Epidermal melanocyte (primary cell): ENCODE results near the gene ANKRD45.
"Not testable (repeated sequence)": the region's sequence is repeated elsewhere in the genome, so short reads cannot be mapped to it uniquely, and the experiment has no call there.

Experiments used
- DNase-seq: peaks from one replicate; pipeline ENCODE4 v3.0.0; 2011; ENCODE audit warnings: low spot score; ENCODE audit not compliant: insufficient read length

Gene ANKRD45

DNA sequence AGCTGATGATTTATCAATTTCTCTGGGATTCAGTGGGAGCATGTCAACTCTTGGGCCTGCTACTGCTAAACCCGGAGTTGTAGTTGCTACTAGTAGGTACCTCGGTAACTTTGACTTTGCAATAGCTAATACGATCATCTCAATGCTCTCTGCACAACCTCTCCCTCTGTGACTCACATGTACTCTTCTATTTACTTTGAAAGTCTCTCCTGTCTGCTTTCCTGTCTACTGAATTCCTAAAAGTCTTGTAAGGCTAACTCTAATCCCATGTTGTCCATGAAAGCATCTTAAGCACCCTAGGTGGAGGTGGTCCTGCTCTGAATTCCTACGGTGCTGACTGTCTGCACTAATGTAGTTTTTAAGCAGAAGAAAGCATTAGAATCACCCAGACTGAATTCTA is 96.1 kb downstream of the ANKRD45 start:
- DNase-seq: no peak

DNA sequence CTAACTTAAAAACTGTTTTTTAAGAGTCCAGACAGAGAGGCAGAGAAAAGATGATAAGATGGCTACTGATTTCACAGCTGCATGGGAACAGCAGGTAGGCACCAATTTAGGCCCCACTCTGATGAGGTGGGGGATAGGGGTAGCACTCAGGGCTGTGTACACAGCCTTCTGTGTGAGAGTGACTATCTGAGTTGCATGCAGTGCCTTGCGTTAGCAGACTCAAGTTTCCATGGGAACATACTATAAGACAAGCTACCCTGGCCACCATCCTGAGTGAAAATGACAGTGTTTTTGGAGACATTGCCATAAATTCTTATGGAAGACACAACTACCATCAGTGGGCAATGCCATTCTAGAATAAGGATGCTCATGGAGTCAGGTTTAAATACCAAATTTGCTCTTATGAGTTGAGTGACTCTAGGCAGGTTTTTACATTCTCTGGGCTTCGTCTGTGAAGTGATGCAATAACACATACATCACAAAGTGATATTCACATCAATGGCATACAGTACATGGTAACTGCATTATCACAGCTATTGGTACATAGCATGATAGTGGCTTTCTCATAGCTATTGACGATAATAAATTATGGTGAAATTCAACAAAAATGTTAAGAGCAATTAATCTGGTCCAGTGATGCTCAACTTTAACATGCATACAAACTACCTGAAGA is 97.3 kb downstream of the ANKRD45 start:
- DNase-seq: no peak

DNA sequence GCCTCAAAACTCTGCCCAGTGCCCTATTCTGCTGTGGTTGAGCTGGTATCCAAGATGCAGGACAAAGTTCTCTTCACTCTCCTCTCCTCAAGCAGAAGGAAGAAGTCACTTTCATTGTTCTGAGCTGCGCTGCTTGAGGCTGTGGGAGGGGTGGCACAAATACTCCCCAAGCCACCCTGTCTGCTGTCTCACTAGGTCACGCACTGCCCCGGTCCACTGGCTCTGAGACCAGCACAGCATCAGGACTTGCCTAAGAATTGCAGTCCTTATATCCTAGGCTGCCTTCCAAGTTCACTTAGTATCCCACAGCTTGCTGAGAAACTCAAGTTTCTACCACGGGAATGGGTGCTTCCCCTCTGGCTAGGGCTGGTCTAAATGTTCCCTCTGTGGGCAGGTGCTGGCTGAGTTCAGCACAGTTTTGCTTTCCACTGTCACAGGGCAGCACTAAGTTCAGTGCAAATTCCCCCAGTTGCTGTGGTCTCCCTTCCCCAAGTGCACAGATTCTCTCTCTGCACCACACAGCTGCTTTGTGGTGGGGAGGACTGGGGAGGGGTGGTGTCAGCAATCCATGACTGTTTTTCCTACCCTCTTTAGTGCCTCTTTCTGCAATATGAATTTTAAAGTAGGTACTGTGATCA is 99.2 kb downstream of the ANKRD45 start:
- no peak for DNase-seq

DNA sequence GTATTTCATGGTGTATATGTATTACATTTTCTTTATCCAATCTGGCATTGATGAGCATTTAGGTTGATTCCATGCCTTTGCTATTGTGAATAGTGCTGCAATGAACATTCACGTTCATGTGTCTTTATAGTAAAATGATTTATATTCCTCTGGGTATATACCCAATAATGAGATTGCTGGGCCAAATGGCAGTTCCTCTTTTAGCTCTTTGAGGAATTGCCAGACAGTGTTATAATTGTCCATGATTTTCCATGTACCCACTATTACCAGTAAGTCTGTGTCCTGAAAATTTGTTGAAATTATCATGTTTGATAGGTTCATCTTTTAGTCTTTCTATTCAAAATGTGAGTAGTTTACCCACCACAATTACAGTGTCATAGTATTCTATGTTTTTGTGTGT is 101.2 kb downstream of the ANKRD45 start:
- no peak for DNase-seq

DNA sequence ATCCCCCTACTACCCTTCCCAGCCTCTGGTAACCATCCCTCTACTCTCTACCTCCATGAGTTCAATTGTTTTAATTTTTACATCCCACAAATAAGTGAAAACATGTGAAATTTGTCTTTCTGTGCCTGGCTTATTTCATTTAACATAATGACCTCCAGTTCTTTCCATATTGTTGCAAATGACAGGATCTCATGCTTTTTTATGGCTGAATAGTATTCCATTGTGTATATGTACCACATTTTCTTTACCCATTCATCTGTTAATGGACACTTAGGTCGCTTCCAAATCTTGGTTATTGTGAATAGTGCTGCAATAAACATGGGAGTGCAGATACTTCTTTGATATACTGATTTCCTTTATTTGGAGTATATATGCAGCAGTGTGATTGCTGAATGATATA is 105.8 kb downstream of the ANKRD45 start:
- not testable (repeated sequence) for DNase-seq

DNA sequence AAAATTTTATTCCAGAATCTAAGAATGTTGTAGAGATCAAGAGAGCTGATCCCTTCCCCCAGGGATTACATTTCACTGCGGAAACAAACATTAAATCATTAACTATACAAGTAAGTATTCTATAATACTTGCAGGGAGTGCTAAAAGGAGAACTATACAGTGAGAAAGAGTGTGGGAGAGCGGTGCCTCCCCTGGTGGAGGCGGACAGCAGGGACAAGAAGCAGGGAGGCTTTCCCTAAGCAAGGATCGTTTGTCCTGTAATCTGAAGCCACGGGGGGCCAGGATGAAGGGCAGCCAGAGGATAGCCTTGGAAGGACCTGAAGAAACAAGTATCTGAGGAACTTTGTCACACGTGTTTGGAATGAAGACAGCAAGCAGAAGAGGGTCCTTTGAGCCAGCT is 106.8 kb downstream of the ANKRD45 start:
- DNase-seq: no peak

DNA sequence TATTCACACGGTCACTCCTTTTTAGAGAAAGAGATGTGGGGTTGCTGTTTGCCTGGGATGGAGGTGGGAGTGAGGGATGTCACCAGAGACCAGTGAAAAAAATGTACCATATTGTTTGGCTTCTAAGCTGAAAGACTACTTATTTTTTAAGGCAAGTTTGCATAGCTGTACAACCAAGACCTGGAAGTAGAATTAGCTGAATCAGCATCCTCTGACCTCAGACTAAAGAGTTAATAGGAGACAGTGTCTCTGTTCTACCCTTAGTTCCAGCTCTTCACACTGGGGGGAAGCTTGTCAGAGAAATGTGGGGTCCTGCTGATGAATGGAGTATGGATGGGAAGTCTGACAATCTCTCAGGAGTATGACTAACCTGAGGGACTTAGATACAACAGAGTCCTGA is 108.4 kb downstream of the ANKRD45 start:
- DNase-seq: no peak

DNA sequence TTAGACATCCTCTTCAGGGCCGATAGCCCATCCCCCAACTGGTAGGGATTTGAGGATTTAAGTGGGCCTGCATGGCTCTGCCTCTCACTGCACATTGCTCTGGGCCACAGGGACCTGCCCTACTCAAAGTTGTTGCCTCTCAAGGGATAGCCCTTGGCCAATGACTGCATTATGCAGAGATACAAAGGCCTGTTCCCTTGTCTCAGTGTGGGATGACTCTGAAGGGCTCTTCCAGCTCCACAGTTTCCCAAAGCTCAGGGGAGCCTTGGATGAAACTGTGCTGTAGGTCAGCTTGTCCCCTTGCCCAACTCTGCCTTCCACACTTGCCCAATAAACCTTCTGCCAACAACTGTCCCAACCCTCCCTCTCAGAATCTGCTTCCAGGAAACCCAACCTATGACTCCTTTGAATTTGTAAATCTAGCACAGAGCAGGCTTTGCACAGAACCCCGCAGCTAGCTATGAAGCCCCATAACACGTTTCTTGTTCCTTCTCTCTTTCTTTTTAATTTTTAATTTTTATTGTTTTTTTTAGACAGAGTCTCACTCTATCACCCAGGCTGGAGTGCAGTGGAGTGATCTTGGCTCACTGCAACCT is 109.3 kb downstream of the ANKRD45 start:
- DNase-seq: no peak
